Fibroblast of peridontal ligament (primary cell): ENCODE results near the gene THOP1.

Source experiments
- DNase-seq: peaks from one replicate; pipeline ENCODE4 v3.0.0-alpha.2; 2010; ENCODE audit errors: extremely low read depth

The THOP1 gene

GRCh38 chr19:2804156-2805004 lies 19.1 kb downstream of the THOP1 start:
- no peak for DNase-seq

GRCh38 chr19:2805261-2805900 lies 20.1 kb downstream of the THOP1 start:
- DNase-seq, result no peak

GRCh38 chr19:2805991-2806649 lies 20.8 kb downstream of the THOP1 start:
- DNase-seq, result no peak

- no peak for DNase-seq
These were observed 21.6 kb downstream of the THOP1 start for GRCh38 chr19:2806736-2807378.

- no peak for DNase-seq
These were observed 22.3 kb downstream of the THOP1 start for GRCh38 chr19:2807379-2808128.

- DNase-seq, result no peak
These were observed 23.0 kb downstream of the THOP1 start for GRCh38 chr19:2808129-2808941.

GRCh38 chr19:2809387-2810140 lies 24.3 kb downstream of the THOP1 start:
- DNase-seq, result no peak

GRCh38 chr19:2810141-2811091 lies 25.1 kb downstream of the THOP1 start:
- DNase-seq, result no peak

GRCh38 chr19:2811221-2811722 lies 26.0 kb downstream of the THOP1 start:
- no peak for DNase-seq

GRCh38 chr19:2811735-2812413 lies 26.6 kb downstream of the THOP1 start:
- no peak for DNase-seq

GRCh38 chr19:2812414-2813234 lies 27.3 kb downstream of the THOP1 start:
- no peak for DNase-seq

GRCh38 chr19:2813235-2814160 lies 28.2 kb downstream of the THOP1 start:
- DNase-seq, result no peak

GRCh38 chr19:2814426-2814825 lies 29.1 kb downstream of the THOP1 start:
- no peak for DNase-seq

- no peak for DNase-seq
These were observed 29.9 kb downstream of the THOP1 start for GRCh38 chr19:2815191-2815614.

- no peak for DNase-seq
These were observed 30.6 kb downstream of the THOP1 start for GRCh38 chr19:2815923-2816322.

GRCh38 chr19:2816641-2817040 lies 31.3 kb downstream of the THOP1 start:
- DNase-seq, result no peak
